ENCODE data around the gene SPTBN1. TPM values are rescaled to one million over a fixed set of nuclear protein-coding genes. Genes with fewer than 3 reads are reported as not detected.
A peak's percentile ranks its signal among the peaks of the same experiment; 100 is the strongest.

The SPTBN1 gene
- total and polyA plus RNA-seq, 3 experiments from 2014 or later, result 38.4 to 49.2 (median 38.5) TPM

DNA sequence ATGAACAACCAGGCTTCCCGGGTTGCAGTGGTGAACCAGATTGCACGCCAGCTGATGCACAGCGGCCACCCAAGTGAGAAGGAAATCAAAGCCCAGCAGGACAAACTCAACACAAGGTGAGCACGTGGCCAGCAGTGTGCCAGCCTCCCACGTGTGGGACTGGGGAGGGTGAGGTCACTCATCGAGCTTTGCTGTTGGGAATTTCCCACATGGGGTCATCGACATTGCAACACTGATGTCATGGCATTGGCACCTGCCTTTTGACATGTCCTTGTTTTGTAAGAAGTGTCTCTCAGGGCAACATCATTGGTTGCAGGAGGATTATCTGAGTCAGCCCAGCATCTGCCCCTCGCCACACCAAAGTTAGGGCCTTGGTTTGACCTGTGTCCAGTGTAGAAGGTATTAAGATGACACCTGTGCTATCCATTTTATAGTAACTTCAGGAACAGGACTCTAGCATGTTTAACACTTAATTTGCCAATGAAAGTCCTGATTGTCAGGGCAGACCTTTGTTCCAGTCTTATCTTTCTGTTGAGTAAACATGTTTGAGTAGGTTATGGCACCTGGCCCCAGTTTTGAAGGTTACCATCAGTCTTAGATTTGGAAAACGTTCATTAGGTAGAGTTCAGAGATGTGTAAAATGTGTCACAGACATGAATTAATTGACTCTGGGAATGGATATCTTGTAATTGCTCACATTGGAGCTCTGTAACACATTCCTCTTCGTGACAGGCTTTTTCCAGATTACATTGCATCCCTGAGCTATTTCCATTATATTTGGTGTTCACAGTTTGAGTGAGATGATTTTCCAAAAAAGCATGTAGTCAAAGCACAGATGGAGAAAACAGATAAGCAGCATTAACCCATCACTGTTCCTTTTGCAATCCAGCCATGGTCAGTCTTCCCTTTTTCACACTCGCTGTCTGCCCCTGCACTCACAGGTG, 174.1 kb downstream of the SPTBN1 start:
- Mint-ChIP-seq H3K27me3 (no peaks in the 10 kb centered on the region), H3K4me1 (peaks cover 8 to 18% (median 18%) of the 10 kb centered on the region in 3 donors), H3K4me3 (no peak overlapping the region), H3K27ac (peak overlapping the region in 1 of 8 donors; percentile 14), H3K9me3 (peaks cover 0 to 2% (median 0%) of the 10 kb centered on the region in 5 donors), H3K36me3 (peaks cover 26 to 98% (median 37%) of the 10 kb centered on the region in 3 donors)
- H3K4me1 ChIP-seq (ENCODE audit: insufficient read depth, low read length), result peaks cover 19% of the 10 kb centered on the region
- H3K27ac ChIP-seq (ENCODE audit: low read depth, low read length), result no peak overlapping the region
- no peaks in the 10 kb centered on the region for H3K9me3 ChIP-seq (ENCODE audit: low read length)
- ChIA-PET POLR2A (no interaction called here), CTCF (interaction anchor here (1.2 to 2.9 kb wide), 2 partner anchors 11 to 71 kb away, joined by 4 to 9 read pairs; no protein-coding TSS in a partner anchor)
- no peaks in the 10 kb centered on the region for H3K27me3 ChIP-seq (ENCODE audit: insufficient read depth, low read length, poor library complexity, severe bottlenecking)
- no peak overlapping the region for H3K4me3 ChIP-seq (ENCODE audit: low read length)
- DNase-seq, result no peak
- peaks cover 77% of the 10 kb centered on the region for H3K36me3 ChIP-seq (ENCODE audit: insufficient read depth, low read length)

GRCh38 chr2:54630858-54631497, 174.9 kb downstream of the SPTBN1 start:
- H3K4me3 Mint-ChIP-seq, result no peak overlapping the region
- H3K27me3 Mint-ChIP-seq, result no peaks in the 10 kb centered on the region
- no peak for DNase-seq
- H3K36me3 Mint-ChIP-seq, result peaks cover 24 to 97% (median 37%) of the 10 kb centered on the region in 3 donors
- Histone ChIP-seq H3K27ac (ENCODE audit: low read depth, low read length) (no peak overlapping the region), H3K9me3 (ENCODE audit: low read length) (no peaks in the 10 kb centered on the region), H3K4me3 (ENCODE audit: low read length) (no peak overlapping the region), H3K36me3 (ENCODE audit: insufficient read depth, low read length) (peaks cover 78% of the 10 kb centered on the region), H3K4me1 (ENCODE audit: insufficient read depth, low read length) (peaks cover 21% of the 10 kb centered on the region), H3K27me3 (ENCODE audit: insufficient read depth, low read length, poor library complexity, severe bottlenecking) (no peaks in the 10 kb centered on the region)
- CTCF ChIA-PET, result interaction anchor here (1.2 to 2.9 kb wide), 2 partner anchors 12 to 72 kb away, joined by 4 to 9 read pairs; no protein-coding TSS in a partner anchor
- H3K4me1 Mint-ChIP-seq, result peaks cover 8 to 22% (median 21%) of the 10 kb centered on the region in 3 donors
- peaks cover 0 to 2% (median 0%) of the 10 kb centered on the region in 5 donors for H3K9me3 Mint-ChIP-seq
- H3K27ac Mint-ChIP-seq, result peak overlapping the region in 3 of 8 donors; percentile 4 to 78 (median 27)
- POLR2A ChIA-PET, result no interaction called here

- Mint-ChIP-seq H3K4me1 (peaks cover 11 to 22% (median 21%) of the 10 kb centered on the region in 3 donors), H3K36me3 (peaks cover 19 to 94% (median 31%) of the 10 kb centered on the region in 3 donors), H3K27me3 (no peaks in the 10 kb centered on the region), H3K9me3 (peaks cover 0 to 2% (median 0%) of the 10 kb centered on the region in 5 donors), H3K4me3 (no peak overlapping the region), H3K27ac (no peak overlapping the region)
- peaks cover 74% of the 10 kb centered on the region for H3K36me3 ChIP-seq (ENCODE audit: insufficient read depth, low read length)
- CTCF ChIA-PET, result interaction anchor here (1.2 kb wide), 1 partner anchor 13 kb away, joined by 4 read pairs; no protein-coding TSS in a partner anchor
- no peak overlapping the region for H3K27ac ChIP-seq (ENCODE audit: low read depth, low read length)
- H3K9me3 ChIP-seq (ENCODE audit: low read length), result no peaks in the 10 kb centered on the region
- no peaks in the 10 kb centered on the region for H3K27me3 ChIP-seq (ENCODE audit: insufficient read depth, low read length, poor library complexity, severe bottlenecking)
- peaks cover 21% of the 10 kb centered on the region for H3K4me1 ChIP-seq (ENCODE audit: insufficient read depth, low read length)
- no peak overlapping the region for H3K4me3 ChIP-seq (ENCODE audit: low read length)
- POLR2A ChIA-PET, result no interaction called here
- DNase-seq, result no peak
Measured at GRCh38 chr2:54631755-54632154, 175.6 kb downstream of the SPTBN1 start.

DNA sequence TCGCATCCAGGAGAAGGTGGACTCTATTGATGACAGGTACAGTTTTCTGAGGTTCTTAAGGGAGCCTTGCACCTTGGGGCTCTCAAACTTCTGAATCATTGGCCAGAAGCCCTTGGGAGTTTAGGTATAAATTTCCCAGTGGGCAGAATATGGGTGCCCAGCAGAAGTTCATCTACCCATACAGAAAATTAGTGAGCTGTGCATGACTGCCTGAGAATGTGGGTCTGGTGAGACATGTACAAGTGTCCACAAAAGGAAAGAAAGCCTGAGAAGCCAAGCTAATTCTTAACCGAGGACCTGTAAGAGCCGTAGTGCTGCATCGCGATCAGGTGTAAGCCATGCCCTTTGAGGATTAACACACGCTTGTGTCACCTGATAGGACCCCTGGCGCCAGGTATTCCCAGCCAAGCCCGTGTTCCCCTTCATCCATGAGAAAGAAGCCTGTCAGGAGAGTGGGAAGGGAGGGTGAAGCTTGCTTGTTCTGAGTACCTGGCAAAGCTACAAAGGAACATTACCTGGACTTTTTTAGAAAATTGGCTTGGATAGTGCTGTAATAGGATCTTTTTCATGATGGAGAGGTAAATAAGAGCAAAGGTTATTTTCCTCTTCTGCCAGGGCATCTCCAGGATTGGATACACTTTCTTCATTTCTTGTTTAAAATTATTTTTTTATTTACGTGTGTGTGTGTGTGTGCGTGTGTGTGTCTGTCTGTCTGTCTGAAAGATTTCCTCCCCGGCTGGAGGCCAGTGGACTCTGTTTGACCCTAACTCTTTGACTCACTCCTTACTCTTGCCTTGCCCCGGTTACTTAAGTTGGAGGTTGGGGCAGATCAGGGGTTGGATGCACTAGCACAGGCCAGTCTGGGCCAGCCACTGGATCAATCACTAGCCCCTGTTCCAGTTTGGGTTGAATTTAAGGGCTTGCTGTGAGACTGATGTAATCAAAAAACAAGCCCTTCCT, 176.9 kb downstream of the SPTBN1 start:
- ChIA-PET POLR2A (no interaction called here), CTCF (interaction anchor here (1.8 kb wide), 1 partner anchor 72 kb away, joined by 4 read pairs; no protein-coding TSS in a partner anchor)
- Histone ChIP-seq H3K36me3 (ENCODE audit: insufficient read depth, low read length) (peaks cover 78% of the 10 kb centered on the region), H3K9me3 (ENCODE audit: low read length) (no peaks in the 10 kb centered on the region), H3K27me3 (ENCODE audit: insufficient read depth, low read length, poor library complexity, severe bottlenecking) (no peaks in the 10 kb centered on the region), H3K27ac (ENCODE audit: low read depth, low read length) (no peak overlapping the region), H3K4me3 (ENCODE audit: low read length) (no peak overlapping the region), H3K4me1 (ENCODE audit: insufficient read depth, low read length) (peaks cover 21% of the 10 kb centered on the region)
- Mint-ChIP-seq H3K36me3 (peaks cover 16 to 94% (median 28%) of the 10 kb centered on the region in 3 donors), H3K27ac (peak overlapping the region in 6 of 8 donors; percentile 2 to 74 (median 51)), H3K4me1 (peaks cover 11 to 28% (median 21%) of the 10 kb centered on the region in 3 donors), H3K4me3 (no peak overlapping the region), H3K9me3 (peaks cover 0 to 2% (median 0%) of the 10 kb centered on the region in 5 donors), H3K27me3 (no peaks in the 10 kb centered on the region)
- no peak for DNase-seq

GRCh38 chr2:54634021-54634420, 177.9 kb downstream of the SPTBN1 start:
- POLR2A ChIA-PET, result no interaction called here
- H3K36me3 Mint-ChIP-seq, result peaks cover 12 to 94% (median 28%) of the 10 kb centered on the region in 3 donors

GRCh38 chr2:54634564-54635511, 178.7 kb downstream of the SPTBN1 start:
- peak in 1 of 5 donors; percentile 44 for DNase-seq
- POLR2A ChIA-PET, result no interaction called here
- H3K27ac ChIP-seq (ENCODE audit: low read depth, low read length), result no peak overlapping the region
- peaks cover 12 to 94% (median 28%) of the 10 kb centered on the region in 3 donors for H3K36me3 Mint-ChIP-seq
- no peak overlapping the region for H3K4me3 ChIP-seq (ENCODE audit: low read length)
- peaks cover 78% of the 10 kb centered on the region for H3K36me3 ChIP-seq (ENCODE audit: insufficient read depth, low read length)
- H3K4me3 Mint-ChIP-seq, result peak overlapping the region in 2 of 7 donors; percentile 13 to 45
- H3K27ac Mint-ChIP-seq, result peak overlapping the region; percentile 35 to 83 (median 63)
- H3K9me3 ChIP-seq (ENCODE audit: low read length), result no peaks in the 10 kb centered on the region
- H3K27me3 ChIP-seq (ENCODE audit: insufficient read depth, low read length, poor library complexity, severe bottlenecking), result no peaks in the 10 kb centered on the region
- CTCF ChIA-PET, result no interaction called here
- peaks cover 12 to 38% (median 22%) of the 10 kb centered on the region in 3 donors for H3K4me1 Mint-ChIP-seq
- peaks cover 0 to 2% (median 0%) of the 10 kb centered on the region in 5 donors for H3K9me3 Mint-ChIP-seq
- H3K27me3 Mint-ChIP-seq, result no peaks in the 10 kb centered on the region
- peaks cover 25% of the 10 kb centered on the region for H3K4me1 ChIP-seq (ENCODE audit: insufficient read depth, low read length)

More at GRCh38 chr2:54634021-54634420, 177.9 kb downstream of the SPTBN1 start:
- Mint-ChIP-seq H3K27ac (peak overlapping the region in 6 of 8 donors; percentile 25 to 83 (median 46)), H3K4me3 (no peak overlapping the region), H3K4me1 (peaks cover 11 to 30% (median 21%) of the 10 kb centered on the region in 3 donors), H3K27me3 (no peaks in the 10 kb centered on the region), H3K9me3 (peaks cover 0 to 2% (median 0%) of the 10 kb centered on the region in 5 donors)
- H3K9me3 ChIP-seq (ENCODE audit: low read length), result no peaks in the 10 kb centered on the region
- CTCF ChIA-PET, result interaction anchor here (1.8 kb wide), 1 partner anchor 71 kb away, joined by 4 read pairs; no protein-coding TSS in a partner anchor
- no peaks in the 10 kb centered on the region for H3K27me3 ChIP-seq (ENCODE audit: insufficient read depth, low read length, poor library complexity, severe bottlenecking)
- peaks cover 78% of the 10 kb centered on the region for H3K36me3 ChIP-seq (ENCODE audit: insufficient read depth, low read length)
- no peak for DNase-seq
- no peak overlapping the region for H3K27ac ChIP-seq (ENCODE audit: low read depth, low read length)
- H3K4me3 ChIP-seq (ENCODE audit: low read length), result no peak overlapping the region
- peaks cover 21% of the 10 kb centered on the region for H3K4me1 ChIP-seq (ENCODE audit: insufficient read depth, low read length)
